K562 (cell line): ENCODE measurements around the gene CLCN4. TPM values are rescaled to one million over a fixed set of nuclear protein-coding genes. Genes with fewer than 3 reads are reported as not detected.

ENCODE experiments used
- ATAC-seq: fragments of 200-7000 bp; cut with Tn5 transposase; 3 replicates; pipeline ENCODE4 v1.9.1; 2020; ENCODE audit warnings: moderate library complexity
- BruUV-seq: library from RNA; stranded (reverse); fragments of 400-500 nt; replicated peaks from 2 replicates; lab custom pipeline; 2021; lab: Mats Ljungman, UMichigan
- CTCF ChIA-PET: fragments of 300-600 bp; formaldehyde crosslinking; extraction: SDS; loops from one replicate; lab custom pipeline; 2021; ENCODE audit warnings: low intra/inter-chr PET ratio; lab: Yijun Ruan, JAX
- POLR2A ChIA-PET: fragments of 300-600, 350-650 bp; sonication (Branson Sonifier 250); formaldehyde crosslinking; extraction: SDS; loops from one replicate; lab custom pipeline; 2021; ENCODE audit warnings: antibody characterized with exemption, inconsistent platforms; lab: Yijun Ruan, JAX
- DNase-seq, 4 experiments: peaks; one replicate each; pipeline versions ENCODE4 v3.0.0 to v3.0.0-alpha.2; 2011 to 2018; ENCODE audit warnings: low spot score in 3 of 4, mixed read lengths in 3 of 4; ENCODE audit errors: extremely low read depth in 1 of 4
- FAIRE-seq: peaks from 2 replicates; lab custom pipeline; 2011; peaks lifted over from hg19 to GRCh38; lab: Jason Lieb, UNC
- H2AFZ ChIP-seq: 2 replicates; pipeline ENCODE4 v1.6.0; 2011; ENCODE audit warnings: low read depth, low read length, control low read depth, inconsistent platforms
- H3K27ac ChIP-seq: fragments of 200-600 bp; 3 replicates; pipeline ENCODE4 v1.8.0; 2011; ENCODE audit warnings: low read depth, mild to moderate bottlenecking, control low read depth, inconsistent platforms, low read length, moderate library complexity, mixed read lengths; ENCODE audit errors: extremely low read depth
- H3K27me3 ChIP-seq, 2 experiments: fragments of 300-600 bp in 1 of 2; 2 replicates in 1 of 2; 3 replicates in 1 of 2; pipeline versions ENCODE4 v1.6.0 to v1.8.0; 2011; ENCODE audit warnings: inconsistent platforms in 2 of 2, low read length in 2 of 2, mild to moderate bottlenecking in 1 of 2, mixed read lengths in 1 of 2, moderate library complexity in 1 of 2; ENCODE audit not compliant: control insufficient read depth in 2 of 2, insufficient read depth in 2 of 2
- H3K36me3 ChIP-seq: fragments of 300-600 bp; 3 replicates; pipeline ENCODE4 v1.8.0; 2011; ENCODE audit warnings: mild to moderate bottlenecking, low read length, inconsistent platforms; ENCODE audit not compliant: control insufficient read depth, insufficient read depth
- H3K4me1 ChIP-seq, 2 experiments: fragments of 200-600 bp in 1 of 2; replicated peaks in 1 of 2; 2 replicates in 1 of 2; 3 replicates in 1 of 2; pipeline versions ENCODE4 v1.5.1 to v1.8.0; 2011; ENCODE audit warnings: inconsistent platforms in 2 of 2, low read length in 2 of 2, mild to moderate bottlenecking in 1 of 2, mixed read lengths in 1 of 2, moderate library complexity in 1 of 2; ENCODE audit not compliant: control insufficient read depth in 2 of 2, insufficient read depth in 2 of 2
- H3K4me2 ChIP-seq: 2 replicates; pipeline ENCODE4 v1.6.1; 2011; ENCODE audit warnings: low read length, control low read depth, inconsistent platforms, mixed read lengths; ENCODE audit not compliant: insufficient read depth
- H3K4me3 ChIP-seq: fragments of 200-600 bp; sonication (generic), shearing (Covaris generic); 2 replicates; pipeline ENCODE4 v1.5.1; 2016; ENCODE audit warnings: control low read depth, inconsistent platforms
- H3K79me2 ChIP-seq: fragments of 200-600 bp; 3 replicates; pipeline ENCODE4 v1.8.0; 2011; ENCODE audit warnings: low read length, inconsistent platforms; ENCODE audit not compliant: control insufficient read depth, insufficient read depth
- H3K9ac ChIP-seq, 2 experiments: 2 replicates each; pipeline versions ENCODE4 v1.6.0 to v1.6.1; 2011; ENCODE audit warnings: low read depth in 2 of 2, low read length in 2 of 2, control low read depth in 1 of 2, inconsistent platforms in 1 of 2, mild to moderate bottlenecking in 1 of 2, mixed read lengths in 1 of 2; ENCODE audit not compliant: insufficient read depth in 1 of 2
- H3K9me1 ChIP-seq: one replicate; pipeline ENCODE4 v1.6.0; 2011; ENCODE audit warnings: inconsistent platforms, mild to moderate bottlenecking, low read length, moderate library complexity; ENCODE audit not compliant: control insufficient read depth, insufficient read depth
- H3K9me3 ChIP-seq: replicated peaks from 2 replicates; pipeline ENCODE4 v1.5.1; 2011; ENCODE audit warnings: low read depth, low read length, inconsistent platforms; ENCODE audit not compliant: control insufficient read depth, insufficient read depth
- H4K20me1 ChIP-seq: replicated peaks from 2 replicates; pipeline ENCODE4 v1.6.1; 2011; ENCODE audit warnings: low read length, inconsistent platforms, mixed read lengths; ENCODE audit not compliant: control insufficient read depth, insufficient read depth
- GTF2A2 ChIP-seq: IDR thresholded peaks from 2 replicates; pipeline ENCODE4 v1.6.1; 2016; ENCODE audit warnings: mild to moderate bottlenecking, missing genetic modification characterization, missing compliant biosample characterization
- HCFC1 ChIP-seq: IDR thresholded peaks from 2 replicates; pipeline ENCODE4 v1.6.1; 2012; ENCODE audit warnings: low read depth, low read length, improper control_type of control experiment
- HMBOX1 ChIP-seq: sonication (generic); IDR thresholded peaks from 2 replicates; pipeline ENCODE4 v1.6.1; 2016
- RBFOX2 ChIP-seq: fragments of 200-400 bp; formaldehyde crosslinking; IDR thresholded peaks from 2 replicates; pipeline ENCODE4 v1.6.1; 2017; ENCODE audit warnings: low read depth, mild to moderate bottlenecking, low read length, moderate library complexity
- WGBS: fragments of 100-300 bp; shearing (Covaris generic); methylation state at CpG from one replicate; pipeline ENCODE4 v1.1.6; 2016; ENCODE audit warnings: low coverage, mixed read lengths; ENCODE audit not compliant: insufficient coverage; ENCODE audit errors: missing lambda C conversion rate; 5-methylcytosine and 5-hydroxymethylcytosine counted together
- in situ Hi-C: fragments of 300-500 bp; cut with MboI; formaldehyde crosslinking; loops from 4 replicates; pipeline ENCODE4 v1.15.0; 2018; ENCODE audit warnings: inconsistent platforms, mixed read lengths
- intact Hi-C: fragments of 100-400 bp; cut with micrococcal nuclease; formaldehyde crosslinking; loops from 2 replicates; pipeline ENCODE4 v1.14.2; 2022
- polyA plus RNA-seq, 8 experiments: library from polyadenylated mRNA; depleted of rRNA in 4 of 8; stranded (reverse) in 5 of 8; unstranded in 3 of 8; fragments of >200 nt; fragmentation: Nextera tagmentation in 2 of 8; fragmentation: Illumina TruSeq in 1 of 8; extraction: Ambion mirVana in 2 of 8; extraction: Trizol in 1 of 8; gene quantifications; 2 replicates each; pipeline versions ENCODE4 v1.2.1 to v1.2.3, GENCODE V29; 2011 to 2014; ENCODE audit warnings: inconsistent platforms in 1 of 8, missing spikeins in 1 of 8
- total RNA-seq, 7 experiments: library from RNA; depleted of rRNA in 6 of 7; stranded (reverse); fragments of >200 nt in 6 of 7; fragmentation: Illumina TruSeq in 2 of 7; extraction: Trizol in 2 of 7; gene quantifications; 2 replicates each; pipeline versions ENCODE4 v1.2.1 to v1.2.3, GENCODE V29; 2011 to 2021; ENCODE audit warnings: low replicate concordance in 1 of 7

The CLCN4 gene
- total and polyA plus RNA-seq, 9 of the 15 experiments (the other 6 are each of a cell fraction or from before 2014, with no cell fraction given) = 0.03 to 0.24 (median 0.10) TPM; not detected in 1

DNA sequence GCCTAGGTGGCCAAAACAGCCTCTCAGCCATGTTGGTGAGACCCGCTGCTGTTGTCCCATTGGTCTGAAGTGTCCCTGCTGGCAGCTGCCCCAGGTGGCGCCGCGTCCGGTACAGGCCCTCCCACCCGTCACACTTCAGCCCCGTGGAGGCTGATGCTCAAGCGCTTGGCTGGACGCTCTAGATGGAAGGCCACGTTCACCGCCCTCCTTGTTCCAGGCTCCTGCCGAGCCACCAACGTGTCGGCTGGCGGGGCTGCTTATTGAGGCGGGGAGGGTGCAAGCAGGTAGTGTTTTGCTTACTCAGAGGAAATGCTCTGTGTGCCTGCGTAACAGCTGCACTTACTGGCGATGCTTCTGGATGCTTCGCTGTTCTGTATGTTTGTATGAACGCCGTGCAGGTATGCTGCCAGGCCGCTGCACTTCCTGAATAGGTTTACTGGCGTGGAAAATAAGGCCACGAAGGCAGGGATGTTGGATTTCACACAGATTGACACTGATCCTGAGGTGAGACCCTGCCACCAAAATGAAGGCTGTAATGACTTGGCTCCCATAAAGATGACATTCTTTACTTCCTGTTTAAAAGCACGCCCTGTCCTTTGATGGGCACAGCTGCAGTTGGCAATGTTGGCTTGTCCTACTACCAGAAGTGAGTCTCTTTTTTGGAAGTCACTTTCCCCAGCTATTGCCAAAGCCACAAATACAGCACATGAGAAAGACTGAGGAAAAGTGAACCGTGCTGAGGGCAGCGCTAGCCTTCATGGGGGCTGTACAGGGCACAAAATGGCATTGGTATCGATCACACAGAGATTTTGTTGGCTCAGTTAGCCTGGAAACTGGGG is 21.0 kb upstream of the CLCN4 start:
- Histone ChIP-seq H3K9ac (no peak overlapping the region), H3K4me1 (peaks cover 0 to 11% of the 10 kb centered on the region in 2 experiments; a peak in 4 of 5 replicates), H3K79me2 (0 out of 3 replicates have a peak, but pooled peaks cover 6% of the 10 kb centered on the region), H2AFZ (no peak overlapping the region), H3K4me2 (peak overlapping the region; percentile 59), H3K9me1 (no peaks in the 10 kb centered on the region), H3K4me3 (no peak overlapping the region), H3K36me3 (no peaks in the 10 kb centered on the region), H3K27me3 (no peaks in the 10 kb centered on the region), H4K20me1 (no peaks in the 10 kb centered on the region), H3K9me3 (no peaks in the 10 kb centered on the region), H3K27ac (no peak overlapping the region)
- BruUV-seq = no TSS peak
- in situ Hi-C loops = no loop called here
- TF ChIP-seq HCFC1 = no peak
- 0 out of 2 replicates have a peak, but pooled peaks have one; percentile 26 for TF ChIP-seq RBFOX2
- no peak for TF ChIP-seq GTF2A2 (tag)
- TF ChIP-seq HMBOX1 = no peak
- ATAC-seq (no peak), DNase-seq (no peak), FAIRE-seq (no peak)
- ChIA-PET POLR2A (no interaction called here), CTCF (no interaction called here)
- 41% methylated on average over 14 of the region's 28 CpGs for WGBS
- intact Hi-C loops = loop anchor here (2.0 to 10.0 kb wide), 2 partner anchors 499 to 587 kb away; no protein-coding TSS in a partner anchor
